NCI-H1436 treated with DMSO at 0.1 percent for 48 hours (cell line): ENCODE data around the gene PDE4B.

Experiments used
- DNase-seq: peaks from one replicate; lab custom pipeline; 2025; lab: John Stamatoyannopoulos, UW

PDE4B gene

DNA sequence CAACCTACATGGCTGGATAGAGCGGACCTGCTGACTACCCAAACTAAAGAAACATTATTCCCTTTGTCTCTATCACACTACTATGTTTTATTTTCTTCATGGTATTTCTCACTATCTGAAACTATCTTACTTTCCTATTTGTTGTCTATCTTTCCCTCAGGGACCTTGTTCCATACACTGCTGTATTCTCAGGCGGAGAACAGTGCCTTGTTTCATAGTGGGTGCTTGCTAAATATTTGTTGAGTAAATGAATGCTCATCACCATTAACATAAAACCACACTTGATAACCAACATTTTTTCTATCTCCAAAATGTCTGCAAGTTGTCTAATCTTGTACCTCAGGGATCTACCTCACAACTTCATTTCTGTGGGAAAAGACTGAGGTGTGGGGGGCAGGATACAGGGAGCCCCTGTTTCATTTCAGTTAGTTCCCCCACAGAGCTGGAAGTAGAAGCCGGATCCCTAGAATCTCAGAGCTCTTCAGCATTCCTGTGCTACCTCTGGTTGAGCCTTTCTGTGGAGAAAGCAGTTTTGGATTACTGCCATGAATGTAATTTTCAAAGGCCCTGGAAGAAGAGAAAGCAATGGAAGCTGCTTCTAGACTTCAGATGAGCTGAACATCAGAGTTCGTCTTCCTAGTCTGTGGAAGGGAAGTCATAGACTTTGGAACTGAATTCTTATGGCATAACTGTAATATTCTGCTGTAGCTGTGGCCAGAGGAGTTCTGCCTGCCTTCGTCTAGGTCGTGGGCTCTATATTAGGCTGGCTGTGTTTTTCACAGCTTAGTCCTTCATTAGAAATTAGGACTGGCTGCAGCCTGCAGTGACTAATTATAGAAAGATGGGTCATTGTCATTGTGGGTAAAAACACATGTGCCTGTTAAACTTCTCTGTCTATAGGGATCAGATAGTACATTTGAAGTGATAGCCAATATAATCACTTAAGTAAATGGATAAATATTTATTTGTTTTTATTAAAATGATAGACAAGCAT, 448.1 kb downstream of the PDE4B start:
- no peak for DNase-seq

- peak; percentile 57 for DNase-seq
Measured at GRCh38 chr1:66242646-66243547, 450.2 kb downstream of the PDE4B start.

- DNase-seq = no peak
Measured at GRCh38 chr1:66243548-66244130, 450.9 kb downstream of the PDE4B start.

DNA sequence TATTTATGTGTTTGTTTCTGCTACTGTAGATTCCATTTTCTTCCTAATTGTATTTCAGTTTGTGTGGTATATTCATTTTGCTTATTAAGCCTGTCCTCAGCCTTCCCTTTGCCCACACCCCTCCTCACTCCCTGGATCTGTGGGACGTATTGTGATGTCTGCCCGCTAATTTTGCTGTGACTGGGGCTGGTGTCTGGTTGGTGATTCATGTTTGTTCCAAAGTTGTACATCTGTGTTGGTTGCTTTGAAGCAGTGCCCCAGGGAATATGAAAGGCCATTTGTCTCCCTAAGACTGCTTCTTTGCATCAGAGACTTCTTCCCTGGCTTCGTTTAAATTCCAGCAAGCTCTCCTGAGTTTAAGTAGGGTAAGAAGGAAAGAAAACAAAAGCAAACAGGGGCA, 451.7 kb downstream of the PDE4B start:
- DNase-seq = no peak

DNA sequence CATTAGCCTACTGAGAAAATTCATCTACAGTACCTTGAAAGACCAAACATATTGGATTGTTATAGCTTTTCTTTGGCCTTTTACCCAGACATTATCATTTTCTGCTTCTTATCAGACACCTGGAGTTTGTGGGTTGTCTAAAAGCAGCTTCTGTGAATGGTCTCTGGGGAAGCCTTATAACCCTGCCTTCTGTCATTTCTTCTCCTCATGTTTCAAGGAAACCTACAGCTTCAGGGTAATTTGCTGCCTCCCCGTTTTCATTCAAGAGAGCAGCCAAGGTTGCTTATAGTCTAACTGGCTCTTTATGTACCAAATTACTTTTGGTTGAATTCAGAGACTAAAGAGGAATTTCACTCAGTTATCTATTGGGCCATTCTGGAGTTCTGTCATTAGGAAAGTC, 453.0 kb downstream of the PDE4B start:
- no peak for DNase-seq

DNA sequence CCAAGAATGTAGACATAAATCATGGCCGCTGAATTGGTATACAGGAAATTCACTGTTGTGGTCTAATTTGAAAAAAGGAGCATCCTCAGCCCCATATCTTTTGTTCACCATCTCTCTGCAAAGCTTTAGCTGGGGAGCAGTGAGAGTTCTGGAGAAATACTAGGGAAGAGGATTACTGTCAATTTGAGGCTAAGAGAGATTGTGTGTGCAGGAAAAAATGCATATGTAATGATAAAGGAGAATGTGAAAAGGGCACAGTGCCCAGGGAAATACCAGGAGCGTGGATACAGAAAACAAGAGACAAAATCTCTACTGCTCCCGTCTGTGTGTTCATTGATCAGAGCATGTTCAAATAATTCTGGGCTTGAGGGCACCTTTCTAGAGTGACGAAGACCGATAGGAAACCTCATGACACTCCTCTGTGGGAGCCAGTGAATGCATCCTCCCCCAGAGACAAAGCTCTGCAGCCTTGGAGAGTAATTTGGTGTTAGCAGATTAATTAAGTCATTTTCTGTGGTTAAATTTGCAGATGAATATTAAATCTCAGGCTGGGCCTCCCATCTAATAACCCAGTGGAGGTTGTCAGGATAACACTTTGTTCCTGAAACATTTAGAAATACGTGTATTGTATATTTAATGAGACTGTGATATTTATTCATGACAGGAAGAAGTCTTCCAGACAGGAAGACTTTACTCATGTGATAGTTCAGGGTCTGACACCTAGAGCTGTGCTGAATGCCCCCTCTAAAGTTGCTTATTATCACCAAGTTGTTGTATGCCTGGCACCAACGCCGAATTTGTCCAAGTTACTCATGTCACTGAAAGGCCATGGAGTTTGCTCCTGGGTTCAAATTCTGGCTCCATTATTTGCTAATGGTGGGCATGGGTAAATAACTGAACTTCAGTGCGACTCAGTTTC, 453.9 kb downstream of the PDE4B start:
- DNase-seq = no peak

DNA sequence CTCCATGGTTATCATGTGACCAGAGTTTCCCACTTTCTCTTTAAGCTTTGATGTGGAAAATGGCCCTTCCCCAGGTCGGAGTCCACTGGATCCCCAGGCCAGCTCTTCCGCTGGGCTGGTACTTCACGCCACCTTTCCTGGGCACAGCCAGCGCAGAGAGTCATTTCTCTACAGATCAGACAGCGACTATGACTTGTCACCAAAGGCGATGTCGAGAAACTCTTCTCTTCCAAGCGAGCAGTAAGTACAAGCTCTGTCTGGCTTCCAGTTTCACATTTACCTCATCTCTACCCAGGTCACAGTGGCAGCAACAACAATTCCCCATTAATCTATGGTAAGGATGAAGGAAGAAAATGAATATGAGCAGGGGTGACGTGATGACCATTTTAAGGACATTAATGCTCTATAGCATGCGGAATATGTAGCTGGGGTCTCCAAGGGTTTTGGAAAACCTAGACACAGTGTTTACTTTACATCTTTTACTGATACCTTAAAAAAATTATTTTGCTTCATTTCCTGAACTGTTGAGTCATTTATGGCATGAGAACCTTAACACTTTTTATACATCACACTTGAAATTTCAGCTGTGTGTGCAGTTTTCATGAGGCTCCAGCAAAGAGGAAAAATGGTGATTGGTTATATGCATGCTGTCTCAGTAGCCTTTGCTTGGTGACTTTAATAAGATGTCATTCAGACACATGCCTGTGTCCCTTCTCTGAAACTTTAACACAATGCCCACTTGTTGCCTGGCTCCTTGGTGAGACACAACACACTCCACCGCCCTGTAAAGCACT, 454.9 kb downstream of the PDE4B start:
- no peak for DNase-seq

DNA sequence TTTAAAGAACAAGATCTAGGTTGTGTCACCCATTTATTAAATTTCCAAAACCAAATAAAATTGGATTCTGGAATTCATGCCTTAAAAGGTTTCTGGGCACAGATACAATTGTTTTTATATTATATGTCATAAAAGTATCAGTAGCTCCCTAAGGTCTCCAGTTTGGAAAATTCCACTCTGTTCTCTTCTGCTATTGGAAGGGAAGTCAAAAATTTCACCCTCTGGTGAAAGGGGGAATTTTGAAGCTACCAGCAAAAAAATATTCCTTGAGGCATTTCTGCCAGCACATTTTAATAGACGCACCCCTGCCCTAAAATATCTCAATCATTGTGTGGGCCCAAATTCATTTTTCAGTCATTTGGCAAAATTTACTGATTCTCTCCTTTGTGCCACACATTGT, 455.6 kb downstream of the PDE4B start:
- no peak for DNase-seq

DNA sequence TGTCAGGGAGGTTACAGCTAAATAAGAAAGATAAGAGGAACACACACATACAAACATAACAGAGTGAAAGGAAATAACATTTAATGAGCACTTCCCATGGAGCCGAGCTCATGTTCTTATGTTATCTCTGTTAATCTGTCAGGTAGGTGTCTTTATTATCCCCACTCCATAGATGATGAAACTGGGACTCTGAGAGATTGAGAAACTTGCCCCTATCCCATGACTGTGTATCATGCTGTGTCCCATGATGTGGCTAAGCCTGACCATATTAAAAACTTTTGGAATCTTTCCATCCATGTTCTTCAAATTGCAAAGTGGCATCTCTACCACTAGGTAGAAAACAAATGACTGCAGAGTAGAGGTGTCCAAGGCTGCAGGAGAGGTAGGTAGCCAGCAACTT, 456.1 kb downstream of the PDE4B start:
- no peak for DNase-seq

DNA sequence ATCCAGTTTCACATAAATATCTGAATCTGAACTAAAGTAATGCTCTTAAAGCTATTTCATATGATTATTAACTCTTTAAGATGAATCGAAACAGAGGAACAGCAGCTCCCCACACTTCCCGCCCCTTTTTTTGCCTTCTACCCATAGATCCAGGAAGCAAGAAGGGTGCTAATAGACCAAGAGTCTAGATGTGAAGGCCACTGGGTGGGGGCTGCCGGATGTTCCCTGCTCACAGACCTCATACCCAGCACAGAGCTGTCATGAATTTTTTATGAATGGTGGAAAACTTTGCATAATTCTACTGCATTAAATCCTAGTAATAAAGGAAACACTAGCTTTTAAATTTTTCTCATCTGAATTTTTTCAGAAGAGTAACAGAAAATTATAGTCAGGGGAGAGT, 457.4 kb downstream of the PDE4B start:
- no peak for DNase-seq

DNA sequence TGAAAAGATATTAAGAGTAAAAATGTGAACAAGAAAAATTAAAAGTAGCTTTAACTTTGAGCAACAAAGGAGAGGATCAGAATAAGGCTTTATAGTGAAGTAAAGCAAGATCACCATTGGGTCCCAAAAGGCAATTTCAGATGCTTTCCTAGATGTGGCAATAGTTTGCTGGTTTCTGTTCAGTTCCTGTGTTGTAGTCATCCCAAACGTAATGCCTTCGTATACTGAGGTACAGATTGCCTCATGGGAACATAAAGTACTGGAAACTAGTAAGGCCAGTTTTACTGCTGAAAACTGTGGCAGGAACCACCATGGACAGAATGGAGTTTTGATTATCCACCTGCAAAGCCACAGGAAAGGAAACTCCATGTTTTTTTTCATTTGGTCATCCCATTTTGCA, 457.8 kb downstream of the PDE4B start:
- no peak for DNase-seq

GRCh38 chr1:66251546-66251945, 458.9 kb downstream of the PDE4B start:
- no peak for DNase-seq

GRCh38 chr1:66253330-66253921, 460.7 kb downstream of the PDE4B start:
- peak; percentile 40 for DNase-seq

DNA sequence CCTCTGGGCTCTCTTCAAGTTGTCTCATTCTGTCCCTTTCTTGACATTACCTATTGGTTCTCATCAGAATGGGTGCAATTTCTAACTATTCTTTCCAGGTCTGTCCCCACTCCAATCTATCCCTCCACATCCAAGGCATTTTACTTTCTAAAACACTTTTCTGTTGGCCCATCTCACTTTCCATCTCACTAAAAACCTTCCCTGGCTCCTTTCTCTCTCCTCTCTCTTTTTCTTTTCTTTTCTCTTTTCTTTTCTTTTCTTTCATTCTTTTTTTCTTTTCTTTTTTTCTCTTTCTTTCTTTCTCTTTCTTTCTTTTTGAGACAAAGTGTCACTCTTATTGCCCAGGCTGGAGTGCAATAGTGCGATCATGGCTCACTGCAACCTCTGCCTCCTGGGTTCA, 462.1 kb downstream of the PDE4B start:
- DNase-seq = no peak

DNA sequence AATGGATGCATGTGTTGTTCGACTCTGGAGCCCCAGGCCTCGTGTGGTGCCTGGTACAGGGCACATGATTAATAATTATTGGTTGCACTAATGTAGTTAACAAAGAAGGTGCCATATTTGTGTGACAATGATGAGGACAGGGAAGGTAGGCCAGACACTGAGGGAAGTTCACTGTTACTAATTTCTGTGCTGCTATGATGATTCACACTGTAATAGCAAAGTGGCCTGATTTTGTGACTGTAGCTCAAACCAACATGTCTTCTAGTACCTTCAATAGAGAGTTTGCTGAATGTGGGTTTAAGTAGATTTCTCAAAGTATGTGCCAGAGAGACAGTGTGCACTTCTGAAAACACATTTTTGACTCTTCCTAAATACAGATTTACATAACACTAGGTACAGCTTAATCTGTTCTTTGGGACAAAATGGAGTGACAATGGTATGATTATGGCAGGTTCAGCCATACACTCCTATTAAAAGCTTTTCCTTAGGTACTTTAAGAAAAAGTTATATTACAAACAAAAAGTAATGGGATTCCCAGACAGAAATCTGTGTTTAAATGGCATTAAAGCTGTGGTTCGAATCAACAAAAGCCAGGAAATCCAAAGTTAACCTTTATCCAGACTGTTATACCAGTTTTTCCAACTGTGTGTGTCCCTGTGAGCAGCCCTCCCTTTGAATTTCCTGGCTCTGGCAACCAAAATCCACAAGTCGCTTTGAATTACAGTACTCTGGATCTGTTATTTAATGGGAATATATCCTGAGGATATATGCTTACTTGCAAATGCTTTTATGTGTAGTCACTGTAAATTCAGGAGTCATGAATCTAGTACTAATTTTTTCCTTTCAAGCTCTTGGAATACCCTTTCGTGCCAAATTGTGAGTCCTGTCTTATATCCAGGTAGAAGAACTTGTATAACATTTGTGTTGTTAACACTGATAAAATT, 464.2 kb downstream of the PDE4B start:
- DNase-seq = no peak

DNA sequence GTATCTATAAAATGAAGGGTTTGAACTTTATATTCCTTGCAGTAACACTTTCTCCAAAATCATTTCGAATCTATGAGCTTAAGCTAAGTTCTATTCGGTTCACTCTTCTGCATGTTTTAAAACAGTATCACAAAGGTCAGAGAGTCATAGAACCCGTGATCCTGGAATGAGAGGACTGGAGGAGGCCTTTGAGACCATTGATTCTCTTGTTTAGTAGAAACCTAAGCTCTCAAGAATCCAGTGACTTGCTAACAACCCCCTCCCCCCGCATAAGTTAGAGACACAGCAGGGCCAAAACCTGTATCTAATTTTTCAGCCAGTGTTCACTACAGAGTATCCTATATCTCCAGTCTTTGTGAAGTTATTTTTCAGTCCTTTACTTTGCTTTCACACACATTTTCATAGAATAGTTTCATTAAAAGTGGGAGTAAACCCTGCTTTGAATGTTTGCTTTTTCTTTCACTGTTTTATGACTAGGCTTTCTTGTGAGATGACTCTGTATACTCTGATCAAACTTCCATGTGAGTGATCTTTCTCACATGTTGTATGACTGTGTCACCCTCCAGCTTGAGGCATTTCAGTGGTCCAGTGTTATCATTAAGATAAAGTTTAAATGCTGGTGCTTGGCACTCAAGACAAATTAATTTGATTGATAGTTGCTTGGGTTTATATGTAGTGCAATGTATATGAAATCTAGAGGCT, 465.9 kb downstream of the PDE4B start:
- no peak for DNase-seq

DNA sequence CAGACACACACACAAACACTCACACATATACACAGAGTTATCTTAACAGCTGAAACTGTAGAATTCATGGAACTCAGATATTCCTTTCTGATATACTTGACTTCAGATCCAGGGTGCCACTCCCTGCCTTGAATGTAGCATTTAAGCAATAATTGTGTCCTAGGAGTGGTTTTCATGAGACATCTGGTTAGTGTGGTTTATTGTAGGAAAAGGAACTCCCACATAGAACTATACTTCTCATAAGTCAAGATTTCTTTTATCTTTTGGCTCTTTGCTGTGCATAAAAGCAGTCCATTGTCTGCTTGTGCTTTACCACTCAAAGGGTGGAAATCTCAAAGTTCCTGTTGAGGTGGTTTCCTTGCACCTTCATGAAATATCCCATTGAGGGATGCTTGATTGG, 468.7 kb downstream of the PDE4B start:
- DNase-seq = no peak

DNA sequence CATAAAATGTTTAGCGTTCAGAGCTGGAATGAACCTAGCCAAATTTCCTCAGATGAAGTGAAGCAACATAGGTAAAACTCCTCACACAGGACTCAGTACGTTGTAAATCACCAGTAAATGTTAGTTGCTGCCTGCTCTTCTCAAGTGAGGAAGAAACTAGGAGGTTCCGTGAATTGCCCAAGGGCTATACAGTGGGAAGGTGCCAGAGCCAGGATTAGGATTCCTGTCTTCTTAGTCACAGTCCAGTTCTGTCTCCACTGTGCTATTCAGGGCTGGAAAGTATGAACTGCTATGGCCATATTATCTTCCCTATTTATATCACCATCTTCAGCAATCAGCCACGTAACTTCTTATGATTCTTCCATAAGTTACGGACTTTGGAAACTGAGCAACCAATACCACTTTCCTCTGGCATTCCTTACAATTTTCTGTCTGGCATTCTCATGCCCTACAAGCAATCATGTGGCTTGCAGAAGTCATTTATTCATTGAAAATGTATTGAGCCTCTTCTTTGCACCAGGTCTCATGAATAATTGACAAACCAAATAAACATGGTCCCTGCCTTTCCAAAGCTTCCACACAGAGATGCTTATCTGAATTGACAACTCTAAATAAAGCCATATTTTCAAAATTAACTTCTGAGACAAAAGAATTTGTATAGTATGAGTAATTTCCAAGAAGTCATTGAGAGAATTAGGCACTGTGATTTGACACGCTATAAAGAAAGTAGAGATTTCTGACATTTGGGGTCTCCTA, 469.7 kb downstream of the PDE4B start:
- no peak for DNase-seq
